Stimulated activated CD4-positive, alpha-beta T cell treated with anti-CD3 and anti-CD28 coated beads, Interleukin-4, amount 100 ng/mL, for 4 hours (primary cell): ENCODE data around the gene SH2D6.
"Not testable (repeated sequence)": the region's sequence is repeated elsewhere in the genome, so short reads cannot be mapped to it uniquely, and the experiment has no call there.

Source experiments
- DNase-seq, 2 experiments: peaks; one replicate each; pipeline ENCODE4 v3.0.0-alpha.2; 2020

Gene SH2D6

GRCh38 chr2:85422072-85422457 lies 3.6 kb downstream of the SH2D6 start:
- DNase-seq = no peak

DNA sequence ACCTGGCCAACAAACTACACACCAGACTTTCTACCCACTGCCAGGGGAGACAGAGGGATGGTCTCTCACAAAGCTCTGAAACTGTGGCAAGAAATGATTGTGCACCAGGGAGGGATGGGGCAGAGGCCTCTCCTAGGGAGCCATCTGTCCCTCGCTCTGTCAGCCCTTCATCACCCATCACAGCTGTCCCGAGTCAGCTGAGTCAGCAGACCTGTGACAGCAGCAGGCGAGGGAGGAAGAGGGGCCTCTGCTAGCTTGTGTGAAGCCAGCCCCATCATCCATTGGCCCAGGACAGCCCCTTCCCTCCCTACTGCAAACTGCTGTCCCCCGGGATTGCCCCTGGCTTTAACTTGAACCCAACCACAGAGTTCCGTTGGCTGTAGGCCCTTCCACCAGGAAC lies 5.0 kb downstream of the SH2D6 start:
- DNase-seq = no peak

DNA sequence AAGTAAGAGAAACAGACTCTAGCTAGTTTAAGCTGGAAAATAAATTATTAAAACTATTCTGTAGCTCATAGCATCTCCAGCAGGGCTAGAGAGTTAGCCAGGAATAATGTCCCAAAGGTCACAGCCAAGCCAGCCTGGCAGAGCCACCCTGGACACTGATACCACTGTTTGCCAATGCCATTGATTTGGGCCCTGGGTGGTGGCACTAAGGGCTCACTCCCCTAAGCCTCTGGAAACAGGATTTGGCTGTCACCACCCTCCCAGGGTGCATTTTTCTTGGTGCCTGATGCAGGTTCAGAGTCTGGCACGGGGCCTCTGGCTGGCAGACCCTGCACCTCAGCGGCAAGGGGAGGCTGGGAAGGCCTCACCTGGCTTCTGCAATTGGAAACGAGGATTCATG lies 7.1 kb downstream of the SH2D6 start:
- DNase-seq = no peak

GRCh38 chr2:85427300-85427835 lies 8.9 kb downstream of the SH2D6 start:
- DNase-seq = no peak

DNA sequence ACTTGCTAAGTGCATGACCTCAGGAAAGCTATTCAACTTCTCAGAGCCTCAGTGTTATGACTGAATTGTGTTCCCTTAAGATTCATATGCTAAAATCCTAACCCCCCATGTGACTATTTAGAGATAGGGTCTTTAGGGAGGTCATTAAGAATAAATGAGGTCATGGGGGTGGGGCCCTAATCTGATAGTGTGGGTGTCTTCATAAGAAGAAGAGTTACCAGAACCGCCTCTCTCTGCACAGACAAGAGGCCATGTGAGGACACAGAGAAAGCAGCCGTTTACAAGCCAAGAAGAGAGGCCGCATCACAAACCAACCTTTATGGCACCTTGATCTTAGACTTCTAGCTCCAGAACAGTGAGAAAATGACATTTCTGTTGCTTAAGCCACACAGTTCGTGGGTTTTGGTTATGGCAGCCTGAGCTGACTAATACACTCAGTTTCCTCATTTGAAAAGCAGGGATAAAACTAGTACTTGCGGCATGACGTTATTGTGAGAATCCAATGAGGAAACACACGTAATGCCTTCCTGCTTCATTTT lies 9.9 kb downstream of the SH2D6 start:
- DNase-seq = no peak

DNA sequence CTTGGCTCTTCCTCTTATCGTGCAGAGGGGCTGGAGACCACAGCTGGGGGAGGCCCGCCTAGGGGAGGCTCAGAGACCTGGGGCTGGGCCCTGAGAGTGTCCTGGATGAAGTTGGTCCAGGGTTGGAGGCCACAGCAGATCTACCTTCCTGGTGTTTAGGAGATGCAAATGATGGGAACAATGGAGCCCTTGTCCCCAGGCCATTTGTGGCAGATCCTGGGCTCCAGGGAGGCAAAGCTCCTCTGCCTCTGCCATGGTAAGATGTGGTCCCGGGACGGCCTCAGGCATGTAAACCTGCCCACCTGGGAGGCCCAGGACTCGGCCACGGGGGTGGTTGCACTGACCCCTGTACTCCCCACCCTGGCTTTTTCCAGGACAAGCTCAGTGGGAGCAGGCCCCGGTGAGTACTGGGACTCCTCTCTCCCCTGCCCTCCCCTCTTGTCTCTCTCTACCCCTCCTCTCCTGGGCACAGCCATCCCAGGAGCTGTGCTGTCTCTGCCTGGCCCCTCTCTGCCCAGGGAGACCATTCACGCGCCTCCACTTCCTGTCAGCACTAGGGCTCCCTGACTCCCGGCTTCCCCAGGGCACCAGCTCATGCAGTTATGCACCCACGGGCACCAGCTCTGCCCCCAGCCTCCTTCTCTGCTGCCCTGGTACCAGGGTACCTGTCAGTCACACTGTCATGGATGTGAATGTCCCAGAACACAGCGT lies 10.9 kb downstream of the SH2D6 start:
- DNase-seq = no peak

DNA sequence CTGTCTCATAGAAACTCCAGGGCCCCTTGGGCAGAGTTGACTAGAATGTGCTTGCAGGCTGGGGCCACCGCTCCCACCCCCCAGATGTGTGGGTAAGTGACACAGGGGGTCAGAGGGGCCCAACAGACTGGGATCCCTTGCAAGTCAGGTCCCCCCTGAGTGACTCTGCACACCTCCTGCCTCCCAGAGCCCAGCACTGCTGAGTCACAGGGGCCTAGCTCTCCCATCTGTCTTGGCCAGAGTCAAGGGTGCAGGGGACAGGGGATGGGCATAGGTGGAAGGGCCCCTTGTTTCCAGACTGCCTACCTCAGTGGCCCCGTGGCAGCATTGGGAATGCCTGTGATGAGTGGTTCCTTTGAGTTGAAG lies 11.4 kb downstream of the SH2D6 start:
- DNase-seq = no peak

- DNase-seq = no peak
Measured at GRCh38 chr2:85430752-85431569, 12.4 kb downstream of the SH2D6 start.

GRCh38 chr2:85431570-85432205 lies 13.2 kb downstream of the SH2D6 start:
- DNase-seq = no peak

DNA sequence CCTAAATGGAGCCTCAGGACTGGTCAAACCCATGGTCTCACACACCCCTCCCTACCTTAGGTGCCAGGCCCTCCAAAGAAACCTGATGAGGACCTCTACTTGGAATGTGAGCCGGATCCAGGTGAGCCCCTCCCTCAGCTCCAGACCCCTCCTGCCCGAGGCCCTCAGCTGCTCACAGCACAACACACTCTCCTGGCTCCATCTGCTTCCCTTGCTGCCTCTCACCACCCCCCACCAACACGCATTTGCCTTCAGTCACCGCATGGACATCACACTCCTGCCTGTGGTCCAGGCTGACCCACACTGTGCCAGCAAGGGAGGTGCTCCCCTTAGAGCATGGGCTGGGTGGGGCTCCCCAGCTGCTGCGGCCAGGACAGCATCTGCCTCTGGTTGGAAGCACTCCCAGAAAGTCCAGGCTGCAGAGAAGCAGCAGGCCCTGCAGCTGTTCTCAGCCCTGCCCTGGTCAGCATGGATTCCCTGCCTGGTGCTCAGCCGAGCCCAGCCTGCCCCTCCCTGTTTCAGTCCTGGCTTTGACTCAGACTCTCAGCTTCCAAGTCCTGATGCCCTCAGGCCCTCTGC lies 15.1 kb downstream of the SH2D6 start:
- no peak for DNase-seq

- DNase-seq = no peak
Measured at GRCh38 chr2:85434696-85435095, 16.2 kb downstream of the SH2D6 start.

DNA sequence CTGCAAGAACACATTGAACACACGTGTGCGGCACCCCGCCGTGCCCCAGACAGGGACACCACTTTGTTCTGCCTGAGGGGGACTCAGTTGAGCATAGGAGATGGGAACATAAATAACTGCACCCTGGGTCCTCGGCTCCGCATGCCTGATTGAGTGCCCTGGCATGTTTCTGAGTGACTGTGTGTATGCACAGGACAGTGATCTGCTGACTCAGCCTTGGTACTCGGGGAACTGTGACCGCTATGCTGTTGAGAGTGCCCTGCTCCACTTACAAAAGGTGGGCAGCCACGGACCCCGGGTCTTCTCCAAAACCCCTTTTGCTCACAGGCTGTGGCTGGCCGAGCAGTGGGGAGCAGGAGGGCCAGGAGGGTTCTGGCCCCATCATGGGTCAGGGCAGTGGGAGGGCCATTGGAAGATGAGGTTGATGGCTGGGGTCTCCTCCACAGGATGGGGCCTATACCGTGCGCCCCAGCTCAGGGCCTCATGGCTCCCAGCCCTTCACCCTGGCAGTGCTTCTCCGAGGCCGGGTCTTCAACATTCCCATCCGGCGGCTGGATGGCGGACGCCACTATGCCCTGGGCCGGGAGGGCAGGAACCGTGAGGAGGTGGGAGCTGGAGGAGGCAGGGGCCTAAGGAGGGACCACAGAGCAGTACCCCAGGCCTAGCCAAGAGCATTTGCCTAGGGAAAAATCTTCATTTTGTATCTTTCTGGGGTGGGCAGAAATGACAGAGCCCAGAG lies 16.9 kb downstream of the SH2D6 start:
- DNase-seq = no peak

DNA sequence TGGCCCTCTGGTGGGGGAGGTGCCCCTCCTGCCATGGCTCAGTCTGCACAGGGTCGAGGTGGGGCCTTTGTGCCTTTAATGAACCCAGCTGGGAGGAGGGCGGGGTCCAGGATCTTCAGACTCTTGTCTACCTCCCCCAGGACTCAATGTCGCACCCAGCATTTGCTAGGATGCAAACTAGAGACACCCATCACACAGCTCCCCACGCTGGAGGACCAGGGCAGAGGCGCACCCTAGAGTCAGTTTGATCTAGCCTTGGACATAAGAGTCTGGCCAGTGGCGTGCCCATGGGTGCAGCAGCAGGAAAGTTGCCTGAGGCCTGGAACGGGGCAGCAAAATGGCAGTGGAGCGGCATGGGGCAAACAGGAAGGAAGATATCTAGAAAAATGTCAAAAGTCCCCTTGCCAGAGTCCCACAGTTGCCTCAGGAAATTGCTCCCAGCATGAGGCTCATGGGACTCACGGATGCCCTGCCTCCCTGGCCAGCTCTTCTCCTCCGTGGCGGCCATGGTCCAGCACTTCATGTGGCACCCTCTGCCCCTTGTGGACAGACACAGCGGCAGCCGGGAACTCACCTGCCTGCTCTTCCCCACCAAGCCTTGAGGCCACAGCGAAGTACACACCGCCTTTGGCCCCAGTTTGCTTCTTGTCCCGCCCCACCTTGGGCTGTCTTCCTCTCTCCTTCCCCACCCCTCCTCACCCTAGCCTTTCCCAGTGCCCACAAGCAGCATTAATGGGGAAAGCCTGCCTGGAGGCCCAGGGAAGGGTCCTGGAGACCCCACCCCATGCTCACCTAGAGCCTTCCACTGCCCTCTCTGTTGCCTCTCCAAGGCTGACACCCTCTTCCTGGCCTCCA lies 17.7 kb downstream of the SH2D6 start:
- DNase-seq = no peak

DNA sequence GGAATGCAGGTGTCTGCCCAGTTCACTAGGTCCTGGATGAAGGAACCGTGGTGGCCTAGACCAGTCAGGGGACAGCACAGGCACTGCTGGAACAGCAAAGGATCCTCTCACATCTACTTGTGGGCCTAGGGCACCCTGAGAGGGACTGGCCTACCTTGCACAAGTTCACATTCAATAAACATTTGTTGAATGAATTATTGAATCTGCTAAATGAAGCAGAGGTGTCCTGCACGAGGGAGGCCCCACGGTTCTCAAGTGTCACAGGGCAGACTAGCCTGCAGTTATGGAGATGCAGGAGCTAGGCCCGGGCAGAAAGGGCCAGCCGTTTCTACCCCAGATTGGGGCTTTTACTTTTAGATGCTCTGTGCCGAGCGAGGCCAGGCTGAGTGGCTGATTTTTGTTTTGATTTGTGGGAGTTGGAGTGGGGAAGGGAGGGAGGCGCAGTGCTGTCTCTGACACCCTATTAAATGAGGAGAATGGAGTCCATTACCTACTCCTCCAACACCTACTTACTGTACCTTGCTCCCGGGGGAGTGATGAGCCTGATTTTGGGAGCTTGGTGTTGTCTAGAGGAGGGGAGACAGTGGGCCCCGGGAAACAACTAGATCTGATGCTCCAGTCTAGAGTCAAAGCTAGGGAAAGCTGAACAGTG lies 18.4 kb downstream of the SH2D6 start:
- DNase-seq = no peak

GRCh38 chr2:85437488-85438200 lies 19.1 kb downstream of the SH2D6 start:
- peak; percentile 65 to 67 for DNase-seq

GRCh38 chr2:85438201-85439024 lies 19.9 kb downstream of the SH2D6 start:
- no peak for DNase-seq

- DNase-seq = no peak
Measured at GRCh38 chr2:85439025-85439472, 20.5 kb downstream of the SH2D6 start.

- not testable (repeated sequence) for DNase-seq
Measured at GRCh38 chr2:85439569-85439968, 21.1 kb downstream of the SH2D6 start.

DNA sequence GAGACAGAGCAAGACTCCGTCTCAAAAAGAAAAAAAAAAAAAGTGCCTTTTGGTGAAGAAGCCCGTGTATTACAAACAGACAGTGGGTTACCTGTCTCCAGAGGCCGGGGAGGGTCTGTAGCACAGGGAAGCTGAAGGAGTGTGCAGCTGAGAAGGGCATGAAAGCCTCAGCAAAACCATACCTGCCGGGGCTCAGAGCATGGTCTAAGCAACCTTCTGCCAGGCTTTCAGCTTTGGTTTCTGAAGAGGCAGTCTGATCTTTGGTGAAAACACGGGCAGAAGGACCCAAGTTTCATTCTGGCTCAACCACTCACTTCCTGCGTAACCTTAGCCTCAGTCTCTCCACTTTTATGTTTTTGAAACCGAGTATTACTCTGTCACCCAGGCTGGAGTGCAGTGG lies 21.5 kb downstream of the SH2D6 start:
- DNase-seq = no peak
